Epidermal melanocyte (primary cell): Measurements from ENCODE around the gene SFT2D1.

ENCODE experiments used
- DNase-seq: peaks from one replicate; pipeline ENCODE4 v3.0.0; 2011; ENCODE audit warnings: low spot score; ENCODE audit not compliant: insufficient read length

Gene SFT2D1

GRCh38 chr6:166334878-166335277 is 7.5 kb downstream of the SFT2D1 start:
- DNase-seq = no peak

- DNase-seq = no peak
Measured at GRCh38 chr6:166333172-166333995, 9.0 kb downstream of the SFT2D1 start.

GRCh38 chr6:166331503-166332415 is 10.6 kb downstream of the SFT2D1 start:
- no peak for DNase-seq

- DNase-seq = no peak
Measured at GRCh38 chr6:166330612-166331011, 11.7 kb downstream of the SFT2D1 start.

- no peak for DNase-seq
Measured at GRCh38 chr6:166325383-166326042, 16.8 kb downstream of the SFT2D1 start.

GRCh38 chr6:166323395-166323794 is 18.9 kb downstream of the SFT2D1 start:
- DNase-seq = no peak

GRCh38 chr6:166318649-166319600 is 23.4 kb downstream of the SFT2D1 start:
- no peak for DNase-seq

- no peak for DNase-seq
Measured at GRCh38 chr6:166318227-166318626, 24.1 kb downstream of the SFT2D1 start.

GRCh38 chr6:166317261-166318212 is 24.8 kb downstream of the SFT2D1 start:
- DNase-seq = no peak

GRCh38 chr6:166315436-166315835 is 26.9 kb downstream of the SFT2D1 start:
- no peak for DNase-seq

GRCh38 chr6:166314454-166314853 is 27.9 kb downstream of the SFT2D1 start:
- no peak for DNase-seq

GRCh38 chr6:166313255-166314070 is 28.9 kb downstream of the SFT2D1 start:
- no peak for DNase-seq

GRCh38 chr6:166312832-166313231 is 29.5 kb downstream of the SFT2D1 start:
- no peak for DNase-seq

- DNase-seq = no peak
Measured at GRCh38 chr6:166310634-166311033, 31.7 kb downstream of the SFT2D1 start.

GRCh38 chr6:166309977-166310376 is 32.4 kb downstream of the SFT2D1 start:
- no peak for DNase-seq

- DNase-seq = no peak
Measured at GRCh38 chr6:166308769-166309589, 33.4 kb downstream of the SFT2D1 start.

GRCh38 chr6:166308033-166308768 is 34.1 kb downstream of the SFT2D1 start, which contains the start of gene PRR18:
Gene PRR18, minus strand, starts transcription at chr6:166308392. Its CDS starts 250 bp downstream, at chr6:166308142.
- no peak for DNase-seq
